Dermis lymphatic vessel endothelial cell (primary cell): Measurements from ENCODE around the gene SLC33A1. TPM values are rescaled to one million over a fixed set of nuclear protein-coding genes. Genes with fewer than 3 reads are reported as not detected.

Source experiments
- total RNA-seq: library from RNA; depleted of rRNA; stranded (reverse); fragments of >200 nt; gene quantifications from 2 replicates; pipeline ENCODE4 v1.2.1, GENCODE V29; 2014

Gene SLC33A1
- total RNA-seq = 26.3 and 27.2 TPM in 2 replicates

GRCh38 chr3:155854141-155854940, at the start of gene SLC33A1:
Gene SLC33A1, minus strand, starts transcription at chr3:155854427. Its CDS starts 430 bp downstream, at chr3:155853997.

GRCh38 chr3:155870133-155870944, 16.1 kb upstream of the SLC33A1 start, which contains the start of gene GMPS:
Gene GMPS, plus strand, starts transcription at chr3:155870650. Its CDS starts 221 bp downstream, at chr3:155870871.

GRCh38 chr3:155805802-155806618, 48.2 kb downstream of the SLC33A1 start, which contains the start of gene C3orf33:
Gene C3orf33, minus strand, starts transcription at chr3:155806278. Its CDS starts 26 bp downstream, at chr3:155806252.

Other genes starting within 250 kb of the SLC33A1 start
- gene PLCH1, start 109.4 kb downstream of the SLC33A1 start, total RNA-seq = not detected in 2 replicates
- gene C3orf33, start 48.1 kb downstream of the SLC33A1 start, total RNA-seq = 1.4 and 2.4 TPM in 2 replicates
- 12.9 and 20.3 TPM in 2 replicates for gene GMPS, start 16.2 kb upstream of the SLC33A1 start, total RNA-seq